Stimulated activated CD4-positive, alpha-beta T cell treated with anti-CD3 and anti-CD28 coated beads, Interleukin-2, amount 100 ng/mL, for 24 hours (primary cell): ENCODE results near the gene UBE2O.

Source experiments
- DNase-seq, 2 donors: peaks; one replicate each; pipeline ENCODE4 v3.0.0-alpha.2; 2020

The UBE2O gene

GRCh38 chr17:76452660-76453430 lies at the start of gene UBE2O:
UBE2O (minus strand) TSS chr17:76453152; CDS start chr17:76453141, 11 bp downstream.
- peak; percentile 92 to 95 for DNase-seq

- no peak for DNase-seq
Observed at GRCh38 chr17:76501827-76502307, 48.9 kb upstream of the UBE2O start.

GRCh38 chr17:76501018-76501826 lies 48.3 kb upstream of the UBE2O start, which contains the start of gene RHBDF2:
RHBDF2 (minus strand) TSS chr17:76501423; CDS start chr17:76481524, 19,899 bp downstream.
- DNase-seq: peak; percentile 96 to 98

- DNase-seq: no peak
Observed at GRCh38 chr17:76500747-76501017, 47.7 kb upstream of the UBE2O start.

- DNase-seq: no peak
Observed at GRCh38 chr17:76500074-76500746, 47.3 kb upstream of the UBE2O start.

GRCh38 chr17:76499267-76499667 lies 46.3 kb upstream of the UBE2O start:
- DNase-seq: no peak

- DNase-seq: no peak
Observed at GRCh38 chr17:76498876-76499251, 45.9 kb upstream of the UBE2O start.

GRCh38 chr17:76497979-76498875 lies 45.3 kb upstream of the UBE2O start:
- no peak for DNase-seq

GRCh38 chr17:76497699-76497978 lies 44.7 kb upstream of the UBE2O start:
- DNase-seq: no peak

- no peak for DNase-seq
Observed at GRCh38 chr17:76496464-76496863, 43.5 kb upstream of the UBE2O start.

GRCh38 chr17:76495663-76496400 lies 42.9 kb upstream of the UBE2O start:
- no peak for DNase-seq

GRCh38 chr17:76493505-76494167 lies 40.7 kb upstream of the UBE2O start:
- DNase-seq: peak in 1 of 2 donors; percentile 29

GRCh38 chr17:76492989-76493501 lies 40.1 kb upstream of the UBE2O start:
- peak; percentile 33 to 58 for DNase-seq

- no peak for DNase-seq
Observed at GRCh38 chr17:76492123-76492988, 39.4 kb upstream of the UBE2O start.

GRCh38 chr17:76491271-76492122 lies 38.5 kb upstream of the UBE2O start:
- no peak for DNase-seq

- DNase-seq: no peak
Observed at GRCh38 chr17:76490112-76490710, 37.3 kb upstream of the UBE2O start.

- no peak for DNase-seq
Observed at GRCh38 chr17:76487451-76488192, 34.7 kb upstream of the UBE2O start.

- no peak for DNase-seq
Observed at GRCh38 chr17:76485569-76485968, 32.6 kb upstream of the UBE2O start.
